OCI-LY7 (cell line): Measurements from ENCODE around the gene PFDN4.

Source experiments
- EZH2phosphoT487 ChIP-seq: fragments of 200-600 bp; sonication (generic); IDR thresholded peaks from 2 replicates; pipeline ENCODE4 v1.6.1; 2018; ENCODE audit warnings: low read depth, borderline replicate concordance, mild to moderate bottlenecking, mixed run types, antibody characterized with exemption, low read length, moderate library complexity, mixed read lengths
- TF ChIP-seq, protein P1 (sequence below): fragments of 200-600 bp; sonication (generic); conservative IDR thresholded peaks from 2 replicates; pipeline ENCODE4 v1.5.1; 2014; ENCODE audit warnings: mild to moderate bottlenecking, antibody characterized with exemption, low read length, moderate library complexity, mixed read lengths

DNA sequence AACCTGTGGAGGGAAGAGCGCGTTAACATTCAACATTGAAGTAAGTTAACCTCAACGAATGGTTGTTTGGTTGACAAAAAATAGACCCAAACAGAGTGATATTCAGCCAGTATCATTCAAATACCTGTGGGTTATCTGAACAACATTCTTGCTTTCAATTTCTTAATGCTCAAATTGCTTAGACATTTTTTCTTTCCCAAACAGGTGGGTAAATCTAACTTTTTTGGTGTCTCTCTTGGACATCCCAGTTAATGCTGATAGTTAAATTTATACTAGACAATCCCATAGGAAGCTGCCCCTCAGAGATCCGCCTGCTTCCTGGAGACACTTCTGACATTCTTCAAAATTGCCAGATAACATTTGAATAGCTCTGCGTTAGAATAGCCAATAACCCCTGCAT, 14.1 kb upstream of the PFDN4 start:
- TF ChIP-seq, protein P1, sequence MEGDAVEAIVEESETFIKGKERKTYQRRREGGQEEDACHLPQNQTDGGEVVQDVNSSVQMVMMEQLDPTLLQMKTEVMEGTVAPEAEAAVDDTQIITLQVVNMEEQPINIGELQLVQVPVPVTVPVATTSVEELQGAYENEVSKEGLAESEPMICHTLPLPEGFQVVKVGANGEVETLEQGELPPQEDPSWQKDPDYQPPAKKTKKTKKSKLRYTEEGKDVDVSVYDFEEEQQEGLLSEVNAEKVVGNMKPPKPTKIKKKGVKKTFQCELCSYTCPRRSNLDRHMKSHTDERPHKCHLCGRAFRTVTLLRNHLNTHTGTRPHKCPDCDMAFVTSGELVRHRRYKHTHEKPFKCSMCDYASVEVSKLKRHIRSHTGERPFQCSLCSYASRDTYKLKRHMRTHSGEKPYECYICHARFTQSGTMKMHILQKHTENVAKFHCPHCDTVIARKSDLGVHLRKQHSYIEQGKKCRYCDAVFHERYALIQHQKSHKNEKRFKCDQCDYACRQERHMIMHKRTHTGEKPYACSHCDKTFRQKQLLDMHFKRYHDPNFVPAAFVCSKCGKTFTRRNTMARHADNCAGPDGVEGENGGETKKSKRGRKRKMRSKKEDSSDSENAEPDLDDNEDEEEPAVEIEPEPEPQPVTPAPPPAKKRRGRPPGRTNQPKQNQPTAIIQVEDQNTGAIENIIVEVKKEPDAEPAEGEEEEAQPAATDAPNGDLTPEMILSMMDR: no peak
- no peak for TF ChIP-seq EZH2phosphoT487
